ENCODE measurements around the gene PSTPIP1. TPM values are rescaled to one million over a fixed set of nuclear protein-coding genes. Genes with fewer than 3 reads are reported as not detected.

PSTPIP1 gene
- polyA plus RNA-seq, 6 donors from 2014 or later: 15.6 to 34.1 (median 24.1) TPM

DNA sequence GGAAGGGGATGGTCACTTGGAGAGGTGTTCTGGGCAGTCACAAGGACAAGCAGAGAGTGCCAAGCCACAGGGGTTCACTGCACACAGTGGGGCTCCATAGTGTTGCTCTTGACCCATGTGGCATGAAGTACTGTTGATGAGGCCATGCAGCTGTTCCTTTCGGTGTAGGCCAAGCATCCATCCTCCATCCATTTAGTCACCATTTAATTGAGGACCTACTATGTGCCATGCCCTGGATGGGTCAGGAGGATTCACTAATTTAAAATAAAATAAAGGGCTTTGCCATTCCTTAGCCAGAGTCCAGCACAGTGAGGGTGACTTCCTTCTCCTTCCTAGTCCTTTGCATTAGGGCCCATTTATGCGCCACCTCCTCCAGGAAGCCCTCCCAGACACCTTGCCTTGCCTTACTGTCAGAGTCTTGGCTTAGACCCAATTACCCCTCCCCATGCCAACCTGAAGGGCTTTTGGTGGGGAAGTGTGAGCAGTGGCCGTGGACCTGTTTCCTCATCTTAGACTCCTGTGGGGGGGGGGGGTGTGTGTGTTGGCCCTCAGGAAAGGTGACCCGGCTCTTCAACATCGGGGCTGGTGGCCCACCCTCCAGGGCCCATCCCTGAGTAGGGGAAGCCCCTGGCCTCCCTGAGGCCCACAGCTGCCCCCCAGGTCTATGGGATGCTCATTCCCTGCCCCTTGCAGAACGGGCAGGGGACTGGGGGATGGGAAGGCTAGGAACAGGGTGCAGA, 25.6 kb downstream of the PSTPIP1 start:
- ATAC-seq (ENCODE audit: low read depth in 2 of 2): no peak
- DNase-seq: no peak
- H3K4me1 Mint-ChIP-seq: peaks cover 35 to 60% (median 39%) of the 10 kb centered on the region in 3 donors
- H3K4me3 Mint-ChIP-seq: no peak overlapping the region
- no peaks in the 10 kb centered on the region for H3K27me3 Mint-ChIP-seq
- no peaks in the 10 kb centered on the region for H3K9me3 Mint-ChIP-seq
- H3K36me3 Mint-ChIP-seq: peaks cover 0 to 9% of the 10 kb centered on the region in 2 donors
- H3K27ac Mint-ChIP-seq: peak overlapping the region in 1 of 6 donors; percentile 66

GRCh38 chr15:77021088-77021481, 26.2 kb downstream of the PSTPIP1 start:
- H3K27me3 Mint-ChIP-seq: no peaks in the 10 kb centered on the region
- peaks cover 33 to 54% (median 38%) of the 10 kb centered on the region in 3 donors for H3K4me1 Mint-ChIP-seq
- H3K36me3 Mint-ChIP-seq: peaks cover 0 to 9% of the 10 kb centered on the region in 2 donors
- no peak overlapping the region for H3K4me3 Mint-ChIP-seq
- no peak for DNase-seq
- H3K27ac Mint-ChIP-seq: peak overlapping the region in 2 of 6 donors; percentile 66 to 88
- ATAC-seq (ENCODE audit: low read depth in 2 of 2): no peak
- no peaks in the 10 kb centered on the region for H3K9me3 Mint-ChIP-seq

DNA sequence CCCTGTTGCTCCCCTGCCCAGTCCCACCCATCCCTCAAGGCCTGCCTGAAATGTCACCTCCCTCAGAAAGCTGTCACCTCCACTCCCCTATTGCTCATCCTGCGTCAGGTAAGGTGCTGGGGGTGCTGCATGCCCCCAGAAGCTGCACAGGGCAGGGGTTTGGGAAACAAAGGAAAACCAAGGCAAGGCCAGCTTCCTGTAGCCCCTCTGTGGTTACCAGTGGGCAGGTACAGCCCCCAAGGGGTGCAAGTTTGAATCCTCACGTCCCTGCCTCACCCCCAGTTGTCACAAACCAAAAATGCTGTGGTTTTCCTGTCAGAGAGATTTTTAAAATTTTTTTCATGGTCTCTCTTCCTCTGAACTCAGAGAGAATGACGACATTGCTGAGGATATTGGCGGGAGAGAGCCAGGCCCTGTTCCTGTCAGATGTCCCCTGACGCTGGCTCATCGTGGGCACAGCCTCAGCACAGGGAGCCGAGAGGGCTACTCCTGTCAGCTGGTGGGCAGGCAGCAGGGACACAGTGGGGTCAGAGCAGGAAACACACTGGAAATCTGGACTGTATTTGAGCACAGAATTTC, 27.0 kb downstream of the PSTPIP1 start:
- ATAC-seq (ENCODE audit: low read depth in 2 of 2): peak in 1 of 2 donors; percentile 9

DNA sequence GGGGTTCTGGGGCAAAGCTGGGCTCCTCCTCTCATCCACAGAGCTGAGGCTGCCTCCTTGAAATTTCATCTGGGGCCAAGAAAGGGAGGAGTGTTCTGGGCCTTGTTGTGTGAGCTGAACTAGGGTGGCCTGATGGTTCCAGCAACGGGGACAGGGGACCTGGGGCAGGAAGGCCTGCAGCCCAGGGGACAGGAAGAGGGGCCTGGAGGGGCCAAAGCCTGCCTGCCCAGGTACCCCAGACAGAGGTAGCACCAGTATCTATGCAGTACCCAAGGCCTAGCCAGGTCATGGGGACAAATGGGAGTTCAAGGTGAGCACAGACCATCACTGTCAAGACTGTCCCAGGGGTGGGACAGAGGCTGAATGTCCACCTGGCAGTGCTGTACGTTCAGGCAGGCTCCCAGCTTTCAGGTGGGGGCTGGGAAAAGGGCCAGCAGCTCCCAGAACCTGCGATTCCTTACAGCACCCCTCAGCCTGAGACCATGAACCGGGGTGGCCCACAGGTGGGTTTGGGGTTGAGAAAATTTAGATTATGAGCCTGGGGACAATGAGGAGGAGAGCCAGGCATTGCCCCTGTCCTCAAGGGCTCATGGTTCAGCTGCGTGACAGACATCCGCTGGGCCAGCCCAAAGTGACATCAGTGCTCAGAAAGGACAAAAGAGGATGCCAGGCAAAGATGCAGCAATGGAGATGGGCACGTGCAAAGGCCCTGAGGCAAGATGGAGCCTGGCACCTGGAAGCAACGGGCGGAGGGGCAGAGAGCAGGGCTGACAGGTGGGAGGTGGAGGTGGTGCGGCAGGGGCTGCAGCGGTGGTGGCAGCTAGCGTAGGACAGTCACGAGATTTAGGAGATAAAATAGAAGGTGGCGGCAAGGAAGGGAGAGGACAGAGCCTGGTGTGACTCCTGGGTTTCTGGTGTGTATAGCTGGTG, 28.0 kb downstream of the PSTPIP1 start:
- no peaks in the 10 kb centered on the region for H3K9me3 Mint-ChIP-seq
- ATAC-seq (ENCODE audit: low read depth in 2 of 2) (no peak), DNase-seq (no peak)
- H3K4me1 Mint-ChIP-seq: peaks cover 33 to 46% (median 34%) of the 10 kb centered on the region in 3 donors
- no peaks in the 10 kb centered on the region for H3K27me3 Mint-ChIP-seq
- H3K4me3 Mint-ChIP-seq: no peak overlapping the region
- H3K36me3 Mint-ChIP-seq: peaks cover 0 to 9% of the 10 kb centered on the region in 2 donors
- peak overlapping the region in 5 of 6 donors; percentile 37 to 88 (median 52) for H3K27ac Mint-ChIP-seq

More for the DNA sequence above, 27.0 kb downstream of the PSTPIP1 start:
- Mint-ChIP-seq H3K36me3 (peaks cover 0 to 9% of the 10 kb centered on the region in 2 donors), H3K27me3 (no peaks in the 10 kb centered on the region), H3K4me3 (peak overlapping the region in 1 of 8 donors; percentile 1), H3K4me1 (peaks cover 33 to 54% (median 38%) of the 10 kb centered on the region in 3 donors), H3K9me3 (no peaks in the 10 kb centered on the region), H3K27ac (peak overlapping the region in 4 of 6 donors; percentile 37 to 88 (median 84))
- DNase-seq: no peak

- ATAC-seq (ENCODE audit: low read depth in 2 of 2) (no peak), DNase-seq (no peak)
- Mint-ChIP-seq H3K36me3 (peaks cover 0 to 9% of the 10 kb centered on the region in 2 donors), H3K27me3 (no peaks in the 10 kb centered on the region), H3K4me1 (peaks cover 29 to 40% (median 32%) of the 10 kb centered on the region in 3 donors), H3K27ac (no peak overlapping the region), H3K4me3 (no peak overlapping the region), H3K9me3 (no peaks in the 10 kb centered on the region)
Measured at GRCh38 chr15:77023576-77024272, 28.8 kb downstream of the PSTPIP1 start.

GRCh38 chr15:77024273-77025082, 29.6 kb downstream of the PSTPIP1 start:
- H3K4me3 Mint-ChIP-seq: no peak overlapping the region
- DNase-seq (peak; percentile 65), ATAC-seq (ENCODE audit: low read depth in 2 of 2) (peak; percentile 66 to 84)
- H3K9me3 Mint-ChIP-seq: no peaks in the 10 kb centered on the region
- H3K4me1 Mint-ChIP-seq: peaks cover 27 to 36% (median 33%) of the 10 kb centered on the region in 3 donors
- no peaks in the 10 kb centered on the region for H3K27me3 Mint-ChIP-seq
- H3K27ac Mint-ChIP-seq: no peak overlapping the region
- peaks cover 0 to 9% of the 10 kb centered on the region in 2 donors for H3K36me3 Mint-ChIP-seq

DNA sequence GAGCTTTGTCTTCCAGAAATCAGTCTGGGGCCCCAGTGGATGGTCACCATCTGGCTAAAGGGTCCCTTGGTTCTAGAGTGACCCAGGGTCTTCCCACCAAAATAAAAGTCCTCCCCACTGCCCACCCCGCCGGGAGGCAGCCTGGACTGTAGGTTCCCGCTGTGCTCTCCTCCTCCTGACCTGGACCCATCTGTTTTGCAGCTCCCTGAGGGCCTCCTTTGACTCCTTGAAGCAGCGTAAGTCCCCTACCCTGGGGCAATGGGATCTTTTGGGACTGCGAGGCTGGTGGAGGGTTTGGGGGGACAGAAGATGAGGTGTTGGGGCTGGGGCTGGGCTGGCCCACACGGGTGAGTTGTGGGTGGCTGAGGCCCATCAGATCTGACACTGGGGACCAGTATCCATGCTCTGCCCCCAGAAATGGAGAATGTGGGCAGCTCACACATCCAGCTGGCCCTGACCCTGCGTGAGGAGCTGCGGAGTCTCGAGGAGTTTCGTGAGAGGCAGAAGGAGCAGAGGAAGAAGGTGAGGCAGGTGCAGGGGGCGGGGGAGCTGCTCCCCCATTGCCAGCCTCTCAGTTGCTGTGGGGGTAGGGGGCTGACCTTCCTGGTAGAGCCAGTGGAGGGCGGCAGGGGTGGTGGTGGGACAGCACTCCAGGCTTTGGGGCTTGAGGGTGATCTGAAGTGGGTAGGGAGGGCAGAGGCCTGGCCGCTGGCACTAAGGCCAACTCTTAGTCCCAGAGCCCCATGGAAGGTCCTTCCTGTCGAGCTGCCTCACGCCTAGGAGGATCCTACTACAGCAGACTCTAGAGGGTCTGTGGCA, 30.4 kb downstream of the PSTPIP1 start:
- no peak overlapping the region for H3K4me3 Mint-ChIP-seq
- ATAC-seq (ENCODE audit: low read depth in 2 of 2) (no peak), DNase-seq (no peak)
- no peaks in the 10 kb centered on the region for H3K9me3 Mint-ChIP-seq
- H3K27ac Mint-ChIP-seq: no peak overlapping the region
- H3K27me3 Mint-ChIP-seq: no peaks in the 10 kb centered on the region
- peaks cover 0 to 9% of the 10 kb centered on the region in 2 donors for H3K36me3 Mint-ChIP-seq
- H3K4me1 Mint-ChIP-seq: peaks cover 29 to 38% (median 32%) of the 10 kb centered on the region in 3 donors

- H3K27me3 Mint-ChIP-seq: no peaks in the 10 kb centered on the region
- DNase-seq: no peak
Measured at GRCh38 chr15:77025941-77026411, 31.1 kb downstream of the PSTPIP1 start.

DNA sequence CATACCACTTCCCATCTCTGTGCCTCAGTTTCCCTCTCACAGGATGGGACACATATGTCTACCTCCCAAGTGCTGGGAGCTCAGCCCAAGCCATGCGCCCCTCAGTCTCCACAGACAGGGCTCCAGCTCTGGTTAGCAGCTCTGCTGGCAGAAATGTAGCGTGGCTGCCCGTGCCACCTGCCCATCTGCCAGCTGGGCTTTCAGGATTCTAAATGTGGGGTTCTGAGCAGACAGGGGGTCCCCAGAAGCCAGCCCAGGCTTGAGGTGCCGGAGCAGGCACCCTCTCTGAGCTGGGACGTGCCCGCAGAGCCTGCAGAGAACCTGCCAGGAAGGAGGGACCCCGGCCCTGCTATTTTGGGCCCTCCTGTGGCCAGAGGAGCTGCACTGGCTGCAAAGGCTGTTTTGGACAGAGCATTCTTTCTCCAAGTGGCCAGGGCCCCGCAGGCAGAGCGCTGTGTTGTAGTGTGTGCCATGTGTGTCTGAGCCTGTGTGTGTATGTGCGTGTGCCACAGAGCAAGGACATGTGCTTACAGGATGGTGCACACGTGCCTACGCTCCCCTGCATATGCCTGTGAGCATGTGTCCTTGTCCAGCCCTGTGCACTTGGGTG, 31.7 kb downstream of the PSTPIP1 start:
- Mint-ChIP-seq H3K4me1 (peaks cover 34 to 38% (median 35%) of the 10 kb centered on the region in 3 donors), H3K36me3 (peaks cover 0 to 9% of the 10 kb centered on the region in 2 donors), H3K4me3 (no peak overlapping the region), H3K27me3 (no peaks in the 10 kb centered on the region), H3K27ac (peak overlapping the region in 2 of 6 donors; percentile 23 to 49), H3K9me3 (no peaks in the 10 kb centered on the region)
- DNase-seq (no peak), ATAC-seq (ENCODE audit: low read depth in 2 of 2) (no peak)

More at GRCh38 chr15:77025941-77026411, 31.1 kb downstream of the PSTPIP1 start:
- Mint-ChIP-seq H3K27ac (peak overlapping the region in 1 of 6 donors; percentile 23), H3K4me1 (peaks cover 29 to 34% (median 31%) of the 10 kb centered on the region in 3 donors), H3K36me3 (peaks cover 0 to 9% of the 10 kb centered on the region in 2 donors), H3K9me3 (no peaks in the 10 kb centered on the region), H3K4me3 (no peak overlapping the region)
- no peak for ATAC-seq (ENCODE audit: low read depth in 2 of 2)

- ATAC-seq (ENCODE audit: low read depth in 2 of 2) (no peak), DNase-seq (no peak)
Measured at GRCh38 chr15:77027111-77027696, 32.3 kb downstream of the PSTPIP1 start.

More at GRCh38 chr15:77027111-77027696, 32.3 kb downstream of the PSTPIP1 start:
- H3K4me3 Mint-ChIP-seq: no peak overlapping the region
- H3K9me3 Mint-ChIP-seq: no peaks in the 10 kb centered on the region
- H3K4me1 Mint-ChIP-seq: peaks cover 30 to 41% (median 38%) of the 10 kb centered on the region in 3 donors
- peaks cover 0 to 9% of the 10 kb centered on the region in 2 donors for H3K36me3 Mint-ChIP-seq
- H3K27me3 Mint-ChIP-seq: no peaks in the 10 kb centered on the region
- peak overlapping the region in 1 of 6 donors; percentile 36 for H3K27ac Mint-ChIP-seq
